HG02763 (cell line): ENCODE data around the gene TCF12.
"Not testable (repeated sequence)": the region's sequence is repeated elsewhere in the genome, so short reads cannot be mapped to it uniquely, and the experiment has no call there.

Experiments
- ATAC-seq: cut with Tn5 transposase; IDR thresholded peaks from one replicate; pipeline ENCODE4 v1.9.1; 2021; ENCODE audit warnings: mild to moderate bottlenecking, moderate library complexity; ENCODE audit not compliant: unreplicated experiment

TCF12 gene

GRCh38 chr15:56943403-56943802, 25.0 kb downstream of the TCF12 start:
- ATAC-seq: no peak

GRCh38 chr15:56944485-56944884, 26.0 kb downstream of the TCF12 start:
- ATAC-seq: no peak

- ATAC-seq: no peak
These were observed 27.7 kb downstream of the TCF12 start for GRCh38 chr15:56946150-56946549.

- no peak for ATAC-seq
These were observed 29.7 kb downstream of the TCF12 start for GRCh38 chr15:56948000-56948763.

GRCh38 chr15:56948764-56949101, 30.3 kb downstream of the TCF12 start:
- no peak for ATAC-seq

GRCh38 chr15:56950979-56951378, 32.5 kb downstream of the TCF12 start:
- peak; percentile 91 for ATAC-seq

GRCh38 chr15:56953790-56954189, 35.3 kb downstream of the TCF12 start:
- no peak for ATAC-seq

- ATAC-seq: not testable (repeated sequence)
These were observed 36.6 kb downstream of the TCF12 start for GRCh38 chr15:56955011-56955410.

- ATAC-seq: no peak
These were observed 38.1 kb downstream of the TCF12 start for GRCh38 chr15:56956538-56956937.

- no peak for ATAC-seq
These were observed 39.5 kb downstream of the TCF12 start for GRCh38 chr15:56957812-56958406.

GRCh38 chr15:56959318-56959648, 40.8 kb downstream of the TCF12 start:
- no peak for ATAC-seq

GRCh38 chr15:56960116-56960515, 41.7 kb downstream of the TCF12 start:
- ATAC-seq: no peak

- ATAC-seq: no peak
These were observed 44.7 kb downstream of the TCF12 start for GRCh38 chr15:56963126-56963525.

GRCh38 chr15:56963710-56964109, 45.3 kb downstream of the TCF12 start:
- no peak for ATAC-seq

- ATAC-seq: no peak
These were observed 45.7 kb downstream of the TCF12 start for GRCh38 chr15:56964182-56964581.

GRCh38 chr15:56965231-56966013, 47.0 kb downstream of the TCF12 start:
- no peak for ATAC-seq

GRCh38 chr15:56967336-56967735, 48.9 kb downstream of the TCF12 start:
- ATAC-seq: no peak

GRCh38 chr15:56968256-56968655, 49.8 kb downstream of the TCF12 start:
- ATAC-seq: no peak

GRCh38 chr15:56968821-56969220, 50.4 kb downstream of the TCF12 start:
- ATAC-seq: no peak

- ATAC-seq: no peak
These were observed 50.9 kb downstream of the TCF12 start for GRCh38 chr15:56969265-56969895.

- no peak for ATAC-seq
These were observed 53.1 kb downstream of the TCF12 start for GRCh38 chr15:56971571-56971970.

- no peak for ATAC-seq
These were observed 53.6 kb downstream of the TCF12 start for GRCh38 chr15:56972016-56972415.
